GM18861 (cell line): ENCODE results near the gene DCBLD2.

Experiments
- ATAC-seq: cut with Tn5 transposase; IDR thresholded peaks from one replicate; pipeline ENCODE4 v1.9.1; 2021; ENCODE audit not compliant: unreplicated experiment

The DCBLD2 gene

DNA sequence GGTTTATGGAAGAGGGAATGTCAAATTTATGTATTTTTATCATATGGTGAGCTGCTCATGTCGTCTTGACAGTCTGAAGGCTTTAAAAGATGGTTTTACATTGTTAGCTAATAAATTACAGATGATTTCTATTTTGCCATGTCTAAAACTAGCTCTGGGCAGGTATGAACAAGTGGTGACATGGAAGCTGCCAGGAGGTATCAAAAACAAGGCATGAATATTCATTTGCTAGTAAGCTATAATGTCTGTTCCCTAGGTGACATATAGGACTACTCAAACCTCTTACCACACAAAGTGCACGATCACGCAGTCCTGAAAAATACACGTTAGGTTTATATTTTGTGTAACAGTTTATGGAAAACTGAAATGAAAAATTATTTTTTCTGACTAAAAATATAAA is 103.6 kb downstream of the DCBLD2 start:
- no peak for ATAC-seq

DNA sequence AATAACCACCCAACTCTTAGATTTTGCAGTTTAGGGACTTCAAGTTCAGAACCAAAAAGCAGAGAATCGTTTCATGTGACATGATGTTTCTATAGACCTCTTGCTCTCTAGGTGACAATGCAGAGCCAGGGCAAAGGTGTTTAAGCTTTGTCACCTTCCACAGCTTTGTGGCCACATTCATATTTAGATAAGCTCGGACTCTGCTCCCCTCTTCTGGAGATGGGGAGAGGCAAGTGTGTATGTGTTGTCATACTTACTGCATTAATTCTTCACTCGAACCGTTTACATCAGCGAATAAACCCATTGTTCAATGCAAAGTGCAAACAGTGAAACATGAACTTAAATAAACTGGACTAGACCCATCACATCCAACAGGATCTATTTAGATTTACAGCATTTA is 105.2 kb downstream of the DCBLD2 start:
- ATAC-seq, result no peak

DNA sequence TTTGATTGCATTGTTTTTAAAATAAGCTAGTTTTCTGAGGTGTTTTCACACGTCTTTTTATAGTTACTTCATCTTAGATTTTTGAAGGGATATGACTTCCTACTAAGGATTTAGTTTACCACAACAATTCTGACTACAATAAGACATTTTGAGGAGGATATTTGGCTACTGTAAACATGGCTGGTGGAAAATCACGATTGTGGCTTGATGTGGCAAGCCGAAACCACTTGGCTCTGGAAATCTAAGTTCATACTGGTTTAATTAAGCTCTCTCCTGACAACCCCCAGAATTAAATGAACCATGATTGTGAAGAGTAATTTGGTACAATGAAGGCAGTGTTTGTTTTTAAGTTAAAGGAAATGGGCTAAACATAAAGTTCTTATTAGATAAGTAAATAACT is 107.5 kb downstream of the DCBLD2 start:
- ATAC-seq, result no peak

DNA sequence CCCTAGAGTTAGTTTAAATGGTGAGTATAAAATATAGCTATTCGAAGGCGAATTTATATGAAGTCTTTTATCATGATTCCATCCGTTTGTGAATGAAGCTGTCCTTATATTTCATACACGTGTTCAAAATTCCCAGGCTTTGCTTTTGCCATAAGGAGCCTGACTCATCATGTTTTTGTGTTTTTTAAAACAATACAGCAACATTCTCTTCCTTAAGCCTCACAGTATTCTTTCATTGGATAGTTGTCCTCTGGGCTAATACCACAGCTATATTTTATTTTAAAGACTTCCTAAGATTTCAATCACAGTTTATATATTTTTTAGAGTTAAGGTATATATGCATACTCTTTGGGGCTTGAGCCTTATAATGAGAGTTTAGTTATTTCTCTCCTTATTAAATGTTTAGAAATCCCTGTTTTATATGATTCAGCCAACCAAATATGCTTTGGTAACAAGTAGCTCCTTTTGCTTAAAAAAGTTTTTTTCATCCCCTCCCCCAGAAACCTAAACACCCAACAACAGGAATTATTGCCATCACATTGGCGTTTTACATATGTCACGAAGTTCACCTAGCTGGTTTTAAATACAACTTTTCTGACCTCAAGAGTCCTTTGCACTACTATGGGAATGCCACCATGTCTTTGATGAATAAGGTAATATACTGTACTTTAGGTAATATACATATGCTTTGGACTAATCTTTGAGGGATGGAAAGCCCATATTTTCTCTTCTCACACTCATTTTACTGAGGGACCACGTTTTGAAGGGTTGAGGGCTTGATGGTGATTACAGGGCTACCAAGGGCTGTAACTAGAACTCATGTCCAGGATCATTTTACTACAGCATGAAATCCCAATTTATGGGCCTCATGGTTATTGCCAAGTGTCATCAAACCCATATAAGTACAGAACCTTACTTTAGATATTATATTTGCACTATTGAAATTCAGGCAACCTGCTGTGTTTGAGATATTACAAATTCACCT is 109.9 kb downstream of the DCBLD2 start:
- no peak for ATAC-seq

DNA sequence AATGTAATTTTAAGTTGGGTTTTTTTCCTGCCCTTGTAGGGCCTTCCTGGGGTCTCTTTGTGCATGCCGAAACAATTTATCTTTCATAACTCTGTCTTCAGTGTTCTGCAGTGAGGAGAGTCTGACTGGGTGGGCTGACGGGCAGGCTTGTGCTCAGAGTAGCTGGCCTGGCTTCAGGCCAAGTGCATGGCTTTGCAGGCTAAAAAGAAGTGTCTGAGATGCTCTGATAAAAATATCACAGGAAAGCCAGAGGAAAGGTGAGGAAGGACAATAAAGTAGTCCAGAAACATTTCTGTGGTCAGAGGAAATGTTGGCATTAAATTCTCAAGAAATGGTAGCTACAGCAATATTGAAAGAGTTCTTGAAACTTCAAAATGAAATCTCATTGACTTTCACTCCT is 112.8 kb downstream of the DCBLD2 start:
- ATAC-seq, result no peak

DNA sequence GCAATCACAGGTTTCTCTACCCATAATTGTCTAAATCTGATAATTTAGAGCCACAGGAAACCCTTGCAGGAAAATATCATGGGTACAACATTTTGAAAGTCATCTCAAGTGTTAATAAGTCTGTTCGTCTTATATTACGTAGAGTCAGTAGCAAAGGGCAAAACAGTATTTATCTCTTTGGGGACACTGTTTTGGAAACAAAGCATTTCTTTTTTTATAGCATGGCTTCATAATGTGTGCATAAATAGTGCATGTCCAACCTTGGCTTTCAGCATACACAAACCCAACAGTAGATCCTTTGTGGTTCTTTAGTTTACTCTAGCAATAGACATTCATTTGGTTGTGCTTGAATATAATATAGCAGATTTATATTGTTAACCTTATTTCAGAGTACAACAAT is 114.3 kb downstream of the DCBLD2 start:
- ATAC-seq, result no peak

DNA sequence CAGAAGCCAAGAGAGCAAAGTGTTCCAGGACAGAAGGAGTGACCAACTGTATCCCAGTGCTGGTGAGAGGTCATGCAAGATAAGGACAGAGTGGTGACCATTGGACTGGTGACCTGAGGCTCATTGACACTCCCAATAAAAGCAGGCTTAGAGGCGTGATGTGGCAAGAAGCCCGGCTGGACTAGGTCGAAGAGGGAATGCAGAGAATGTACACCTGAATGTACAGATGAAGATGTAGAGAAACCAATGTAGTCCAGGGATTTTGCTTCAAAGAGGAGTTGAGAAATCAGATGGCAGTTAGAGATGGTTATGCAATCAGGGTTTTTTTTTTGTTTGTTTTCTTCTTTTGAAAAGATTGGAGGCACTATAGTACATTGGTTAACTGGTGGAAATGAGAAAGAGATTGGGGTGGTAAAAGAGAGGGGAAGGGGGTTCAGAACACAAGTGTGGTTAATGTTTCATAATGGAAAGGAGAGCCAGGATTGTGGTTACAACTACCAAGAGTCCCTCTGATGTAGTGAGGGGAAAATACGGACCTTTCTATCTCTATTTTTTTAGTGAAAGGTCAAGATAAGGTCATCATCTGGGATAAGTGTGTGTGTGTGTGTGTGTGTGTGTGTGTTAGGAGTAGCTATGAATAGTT is 115.0 kb downstream of the DCBLD2 start:
- ATAC-seq, result no peak

DNA sequence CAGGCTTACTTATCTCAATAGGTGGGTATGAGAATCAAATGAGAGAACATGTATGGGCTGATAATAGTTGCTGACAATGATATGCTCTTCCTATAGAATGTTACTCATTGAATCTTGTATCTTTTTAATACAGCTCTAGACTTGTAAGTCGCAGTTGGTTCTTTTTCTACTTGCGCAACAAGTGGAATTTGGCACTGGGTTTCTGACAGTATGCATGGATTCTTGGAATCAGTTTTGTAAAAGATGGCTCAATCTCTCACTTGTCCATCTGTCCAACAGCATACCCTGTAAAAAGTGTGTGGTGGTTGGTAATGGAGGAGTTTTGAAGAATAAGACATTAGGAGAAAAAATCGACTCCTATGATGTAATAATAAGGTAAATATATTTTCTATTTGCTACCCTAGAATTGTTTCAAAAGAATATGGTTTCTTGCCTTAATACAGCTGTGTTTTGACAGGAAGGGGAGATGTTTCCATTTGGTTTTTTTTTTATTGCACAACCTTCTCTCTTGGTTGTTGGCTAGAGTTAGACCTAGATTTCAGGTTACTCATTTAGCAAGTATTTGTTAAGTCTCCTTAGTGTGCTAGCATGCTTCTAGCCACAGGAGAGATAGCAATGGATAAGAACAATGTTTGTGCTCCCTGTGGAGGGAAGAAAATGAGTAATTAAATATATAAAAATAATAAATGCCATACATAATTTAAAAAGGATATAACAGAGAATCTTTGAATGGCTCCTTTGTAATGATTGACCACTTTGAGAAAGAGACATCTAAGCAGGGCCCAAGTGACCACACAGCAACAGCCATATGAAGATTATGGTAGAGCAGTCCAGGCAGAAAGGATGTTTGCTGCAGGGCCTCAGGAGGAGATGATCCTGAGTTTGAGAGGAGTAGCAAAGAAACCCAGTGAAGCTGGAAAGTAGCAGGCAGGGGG is 116.6 kb downstream of the DCBLD2 start:
- no peak for ATAC-seq

DNA sequence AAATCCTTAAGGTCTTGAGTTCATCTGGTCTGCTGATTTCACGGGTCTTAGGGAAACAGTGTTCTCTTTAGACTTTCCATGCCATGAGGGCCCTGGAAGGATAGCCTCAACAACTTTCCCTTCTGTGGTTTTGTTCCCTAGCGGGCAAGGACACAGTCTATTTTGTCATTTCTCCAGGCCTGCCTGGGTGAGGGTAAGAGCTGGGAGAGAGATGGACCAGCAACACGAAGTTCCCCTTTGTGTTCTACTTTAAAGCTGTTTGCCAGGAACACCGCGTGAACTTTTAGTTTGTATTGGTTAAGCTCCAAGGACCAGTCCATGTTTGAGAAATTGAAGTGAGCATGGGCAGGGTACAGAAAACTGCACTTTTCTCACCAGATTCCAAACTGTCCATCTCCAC is 117.5 kb downstream of the DCBLD2 start:
- no peak for ATAC-seq

DNA sequence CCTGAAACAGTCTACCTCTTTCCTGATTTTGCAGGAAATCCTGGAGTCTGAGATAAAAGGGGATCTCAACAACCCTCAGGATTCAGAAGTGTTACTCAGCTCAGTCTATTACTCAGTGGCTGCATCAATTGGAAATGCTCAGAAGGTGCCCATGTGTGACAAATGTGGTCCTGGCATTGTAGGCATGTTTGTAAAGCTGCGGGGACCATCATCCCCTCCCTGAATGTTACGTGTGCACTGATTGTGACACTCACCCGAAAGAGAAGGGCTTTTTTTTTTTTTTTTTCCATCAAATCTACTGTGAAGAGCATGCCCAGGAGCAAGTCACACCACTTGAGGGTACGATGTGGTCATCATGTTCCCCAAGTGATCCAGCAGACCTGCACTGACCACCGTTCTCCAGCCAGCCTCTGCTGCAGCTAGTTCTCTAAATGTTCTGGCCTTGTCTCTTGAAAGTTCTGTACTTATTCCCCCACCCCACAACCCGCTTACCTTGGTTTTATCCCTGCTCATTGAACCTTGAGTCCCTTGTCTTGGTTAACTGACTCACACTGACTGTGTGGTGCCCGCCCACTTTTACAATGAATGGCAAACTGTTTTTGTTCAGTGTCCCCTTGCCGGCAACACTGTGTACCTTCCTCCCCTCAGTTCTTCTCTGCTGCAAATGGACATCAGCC is 118.5 kb downstream of the DCBLD2 start:
- no peak for ATAC-seq

DNA sequence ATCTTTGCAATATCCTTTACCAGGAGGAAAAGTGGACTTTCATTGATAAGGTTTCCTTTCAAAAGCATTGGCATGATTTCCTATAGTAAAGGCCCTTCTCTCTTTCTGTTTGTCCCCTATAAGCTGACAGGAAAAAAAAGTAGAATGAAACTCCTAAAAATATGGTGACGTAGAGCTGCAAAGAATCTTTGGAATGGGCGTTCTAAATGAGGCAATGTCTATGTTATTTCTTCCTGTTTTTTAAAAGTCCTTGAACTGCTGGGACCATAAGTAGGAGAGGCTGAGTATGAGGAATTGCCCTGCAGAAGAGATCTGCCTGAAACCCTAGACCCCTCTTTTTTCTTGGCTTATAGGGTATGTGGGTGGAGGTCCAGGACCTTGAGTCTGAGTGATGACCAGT is 121.2 kb downstream of the DCBLD2 start:
- ATAC-seq, result no peak

DNA sequence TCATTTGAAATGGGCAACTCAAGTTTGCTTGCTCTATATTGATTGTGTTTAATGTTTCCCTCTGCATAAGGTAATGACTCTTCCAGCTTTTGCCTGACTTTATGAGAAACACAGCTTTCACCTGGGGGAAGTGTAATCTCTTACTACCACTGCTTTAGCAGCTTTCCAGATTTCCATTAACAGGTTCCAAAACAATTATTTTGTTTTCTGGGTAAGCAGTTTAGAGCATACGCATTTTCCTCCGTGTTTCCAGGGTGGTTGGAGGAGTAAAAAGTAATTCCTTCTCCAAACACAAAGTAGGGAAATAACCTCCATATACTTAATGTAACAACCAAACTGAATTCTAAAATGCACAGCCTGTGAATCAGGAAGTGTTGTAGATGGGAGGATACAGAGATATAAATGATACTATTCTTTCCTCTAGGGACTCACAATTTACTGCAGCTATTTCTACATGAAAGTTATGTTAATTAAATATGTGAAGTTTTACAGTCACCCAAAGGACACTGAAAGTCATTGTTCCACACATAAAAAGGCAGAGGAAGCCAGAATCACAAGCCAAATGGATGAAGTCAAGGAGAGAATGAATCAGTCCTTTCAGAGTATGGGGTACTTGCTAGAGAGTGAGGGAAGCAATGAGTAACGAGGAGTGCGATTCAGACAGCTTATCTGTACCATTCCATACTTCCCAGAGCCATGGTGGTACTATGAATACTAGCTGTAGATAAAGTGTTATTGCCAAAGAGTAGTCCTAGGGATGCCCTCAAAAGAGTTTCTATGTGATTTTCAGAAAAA is 121.8 kb downstream of the DCBLD2 start:
- ATAC-seq, result no peak

DNA sequence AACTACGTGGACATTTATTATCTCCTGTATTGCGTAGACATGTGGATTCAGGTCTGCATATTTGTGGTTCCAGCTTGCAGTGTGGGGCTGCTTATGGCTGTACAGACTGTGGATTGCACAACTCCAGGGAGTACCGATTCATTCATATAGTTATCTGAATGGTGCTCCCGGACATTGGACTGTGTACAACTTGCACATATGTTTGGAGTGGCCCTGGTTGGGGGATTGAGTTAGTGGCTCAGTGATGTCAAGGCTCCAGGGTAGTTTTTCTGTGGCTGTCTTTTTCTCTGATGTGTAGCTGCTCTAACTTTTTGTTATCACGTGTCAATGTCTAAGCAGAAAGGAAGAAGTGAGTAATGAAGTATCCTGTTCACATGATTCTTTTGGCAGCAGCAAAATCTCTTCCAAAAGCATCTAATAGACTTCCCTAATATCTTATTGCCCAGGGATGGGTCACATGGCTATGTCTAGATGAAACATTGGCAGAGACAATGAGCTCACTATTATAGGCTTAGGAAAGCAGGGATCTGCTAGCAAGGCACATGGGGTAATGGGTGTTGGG is 122.6 kb downstream of the DCBLD2 start:
- no peak for ATAC-seq

DNA sequence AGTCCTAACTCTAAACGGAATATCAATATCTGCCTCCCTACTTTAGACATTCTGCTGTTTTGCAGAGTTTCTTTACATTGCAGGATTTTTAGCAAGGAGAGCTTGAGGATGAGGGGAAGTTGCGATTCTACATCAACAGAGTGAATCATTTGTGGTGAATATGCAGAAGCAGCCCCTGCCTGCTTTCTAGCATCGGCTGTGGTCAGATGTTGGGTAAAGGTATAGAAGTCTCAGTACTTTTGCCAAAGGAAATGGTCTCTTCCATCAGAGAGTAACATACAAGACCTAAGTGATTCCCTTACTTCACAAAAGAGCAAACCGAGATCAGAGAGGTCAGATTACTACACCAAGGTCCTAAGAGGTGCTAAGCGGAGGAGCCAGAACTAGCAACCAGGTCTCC is 123.1 kb downstream of the DCBLD2 start:
- ATAC-seq, result no peak

DNA sequence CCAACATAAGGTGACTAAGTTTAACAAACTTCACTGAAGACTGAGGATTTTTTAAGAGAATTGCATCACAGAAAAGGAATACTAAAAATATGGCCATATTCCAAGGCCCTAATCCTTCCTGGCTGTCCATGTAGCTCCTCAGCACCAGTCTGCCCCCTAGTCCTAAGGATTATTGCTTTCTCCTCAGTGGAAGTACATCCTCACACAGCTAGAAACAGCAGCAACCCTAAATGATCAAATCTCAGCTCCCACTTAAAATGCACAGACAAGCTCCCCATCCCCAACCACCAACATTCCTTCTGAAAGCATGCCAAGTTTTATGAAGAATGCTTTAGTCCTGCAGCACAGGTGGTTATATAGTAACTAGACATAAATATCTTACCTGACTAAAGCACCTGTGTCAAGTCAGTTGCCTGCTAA is 123.7 kb downstream of the DCBLD2 start:
- no peak for ATAC-seq

DNA sequence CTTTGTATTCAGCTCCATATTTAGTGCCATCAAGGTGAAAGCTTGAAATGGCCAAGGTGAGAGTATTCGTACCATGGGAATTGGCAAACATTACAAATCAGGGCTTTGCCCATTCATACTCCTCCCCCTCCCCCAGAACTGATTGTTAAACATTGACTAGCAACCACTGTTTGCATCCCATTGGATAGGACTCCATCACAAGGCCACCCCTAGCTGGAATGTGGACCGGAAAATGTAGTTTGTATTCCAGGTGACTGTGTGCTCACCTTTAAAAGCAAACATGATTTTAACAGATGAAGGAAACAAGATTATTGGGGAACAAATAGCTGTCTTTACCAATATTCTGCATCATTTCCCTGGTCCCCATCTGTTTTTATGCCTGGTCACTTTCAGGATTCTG is 124.2 kb downstream of the DCBLD2 start:
- no peak for ATAC-seq

DNA sequence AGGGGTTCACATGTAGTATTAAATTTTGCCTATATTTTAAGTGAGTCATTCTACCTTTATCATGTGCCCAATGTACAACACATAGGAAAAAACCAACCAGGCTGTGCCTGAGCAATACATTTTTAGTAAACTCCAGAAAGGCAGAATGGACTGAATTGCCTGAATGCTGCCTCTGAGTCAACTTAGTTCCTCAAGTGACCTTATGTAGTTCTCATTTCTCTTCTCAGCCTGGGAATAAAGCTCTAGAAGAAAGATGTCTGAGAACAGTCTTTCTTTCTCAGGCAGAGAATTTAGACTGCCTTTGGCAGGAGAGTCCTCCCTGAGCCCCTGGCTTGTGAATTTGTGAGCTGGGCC is 125.4 kb downstream of the DCBLD2 start:
- ATAC-seq, result no peak

DNA sequence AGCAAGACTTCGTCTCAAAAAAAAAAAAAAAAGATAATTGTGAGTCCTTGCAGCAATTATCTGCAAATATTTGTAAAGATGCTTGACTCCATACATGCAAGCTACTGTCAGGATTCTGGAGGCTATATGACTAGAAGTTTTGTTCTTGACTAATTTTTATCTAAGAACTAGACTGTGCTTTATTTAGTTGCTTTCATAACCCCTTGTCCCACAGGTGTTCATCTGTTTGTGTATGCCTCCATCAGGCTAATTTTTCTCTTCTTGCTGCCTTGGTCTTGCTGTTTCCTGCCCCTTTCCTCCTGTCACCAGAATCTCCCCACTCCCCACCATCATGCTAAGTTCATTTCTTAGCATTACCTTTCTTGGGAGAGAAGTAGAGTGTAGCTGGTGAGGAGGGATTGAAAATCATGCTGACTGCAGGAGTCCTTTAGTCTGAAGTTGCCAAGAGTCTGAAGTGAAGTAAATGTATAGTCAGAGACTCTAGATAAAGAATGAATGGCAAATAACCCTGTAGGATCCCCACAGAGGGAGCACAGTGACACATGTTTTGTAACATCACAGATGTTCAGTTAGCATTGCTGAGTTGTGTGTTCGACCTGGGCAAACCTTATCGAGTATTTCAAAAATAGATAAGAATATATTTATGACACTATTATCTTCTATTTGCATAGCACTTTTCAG is 125.9 kb downstream of the DCBLD2 start:
- ATAC-seq, result no peak

DNA sequence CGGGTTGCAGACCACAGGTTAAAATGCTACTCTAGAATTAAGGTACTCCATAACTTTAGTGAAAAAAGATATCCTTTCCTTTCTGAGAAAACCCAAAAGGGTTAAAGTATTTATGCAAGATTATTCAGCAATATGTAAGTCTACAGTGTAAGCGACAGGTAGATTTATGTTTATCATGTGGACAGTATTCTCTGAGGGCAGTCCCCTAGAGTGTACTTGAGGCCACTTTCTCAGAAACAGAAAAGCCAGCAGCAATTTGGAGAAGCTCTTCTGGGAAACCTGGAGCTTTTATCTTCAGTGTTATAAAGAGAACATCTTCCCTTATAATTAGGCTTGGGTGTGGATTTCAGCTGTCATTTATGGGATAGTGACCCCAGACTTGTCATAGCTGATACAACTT is 129.5 kb downstream of the DCBLD2 start:
- ATAC-seq, result no peak
